NCI-H1105 treated with DMSO at 0.1 percent for 48 hours (cell line): ENCODE data around the gene IRS2.

ENCODE experiments used
- DNase-seq: peaks from one replicate; lab custom pipeline; 2025; lab: John Stamatoyannopoulos, UW

IRS2 gene

GRCh38 chr13:109781384-109782065, 4.9 kb downstream of the IRS2 start:
- peak; percentile 32 for DNase-seq

GRCh38 chr13:109780845-109781383, 5.5 kb downstream of the IRS2 start:
- peak; percentile 43 for DNase-seq

DNA sequence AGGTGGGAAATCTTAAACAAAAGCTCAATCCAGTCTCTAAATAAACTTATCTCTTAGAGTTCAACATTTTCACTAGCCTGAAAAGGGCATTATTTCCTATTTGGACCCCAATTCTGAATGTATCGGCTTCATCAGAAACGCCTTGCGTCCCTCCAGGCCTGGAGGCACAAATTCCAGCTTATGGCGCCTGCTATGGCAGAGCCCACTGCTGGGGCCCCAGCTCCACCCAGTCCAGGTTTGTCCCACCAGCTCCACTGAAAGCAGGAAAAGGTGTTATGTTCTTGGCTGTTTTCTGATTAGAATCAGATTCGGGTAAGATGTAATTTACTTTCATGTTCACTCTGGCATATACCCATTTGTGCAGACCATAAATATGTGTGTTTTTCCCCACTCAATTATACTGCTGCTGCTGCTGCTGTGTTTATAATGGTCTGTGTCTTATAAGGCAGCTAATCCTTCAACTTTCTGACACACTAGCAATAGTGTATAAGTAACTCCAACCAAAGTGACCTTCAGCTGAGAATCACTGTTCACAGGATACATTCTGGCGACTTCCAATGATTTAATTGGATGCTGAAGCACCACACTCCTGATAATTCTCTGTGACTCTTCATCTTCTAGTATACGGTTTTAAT, 6.4 kb downstream of the IRS2 start:
- DNase-seq, result no peak

DNA sequence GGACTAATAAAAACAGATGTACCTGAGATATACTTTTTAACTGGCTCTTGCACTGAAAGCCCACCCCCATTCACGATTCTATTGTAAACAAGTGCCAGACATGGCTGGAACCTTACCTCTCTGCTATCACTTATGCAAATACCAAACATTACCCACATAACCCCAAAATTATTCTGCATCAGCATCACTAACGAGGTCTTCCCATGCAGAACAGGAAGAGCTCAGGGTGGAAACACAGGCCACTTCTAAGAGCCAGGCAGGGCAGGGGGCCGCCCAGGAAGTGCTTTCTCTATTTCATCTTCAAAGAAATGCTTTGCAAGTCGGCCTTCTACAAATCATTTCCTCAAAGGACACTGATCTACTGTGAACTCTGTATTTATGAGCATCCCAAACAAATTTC, 7.3 kb downstream of the IRS2 start:
- DNase-seq, result no peak

- peak; percentile 19 for DNase-seq
Observed at GRCh38 chr13:109778102-109778542, 8.3 kb downstream of the IRS2 start.

DNA sequence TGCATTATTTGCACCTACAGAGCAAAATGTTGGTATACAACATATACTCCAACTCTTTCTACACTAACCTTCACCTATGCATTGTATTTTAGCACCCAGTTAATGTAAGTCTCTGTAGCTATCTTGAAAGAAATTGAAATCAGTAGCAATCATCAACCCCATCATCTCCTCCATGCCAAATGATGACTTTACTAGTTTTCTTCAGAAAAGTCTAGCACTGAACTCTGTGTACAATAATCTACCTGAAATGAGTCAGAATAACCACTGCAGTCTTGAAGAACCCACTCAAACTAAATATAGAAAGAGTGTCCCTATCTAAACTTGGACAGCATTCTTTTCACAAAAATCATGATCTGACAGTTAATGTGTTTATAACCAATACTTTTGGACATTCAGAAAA, 9.8 kb downstream of the IRS2 start:
- DNase-seq, result no peak

DNA sequence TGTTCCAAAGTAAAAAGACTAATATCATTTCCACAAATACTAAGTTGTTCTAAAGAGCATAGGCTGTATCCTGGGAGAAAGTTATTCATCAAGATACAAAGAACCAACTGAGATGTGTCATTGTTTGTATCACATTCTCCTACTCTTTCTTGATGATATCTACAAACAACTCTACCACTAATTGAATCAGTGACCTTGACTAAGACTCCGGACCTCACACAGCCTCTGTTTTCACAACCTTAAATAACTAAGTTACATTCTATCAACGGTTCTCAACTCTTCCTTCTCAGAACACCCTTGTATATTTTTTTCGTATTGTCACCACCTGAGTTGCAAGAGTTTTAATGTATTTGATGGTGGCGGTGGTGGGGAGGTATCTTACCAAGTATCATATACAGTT, 12.6 kb downstream of the IRS2 start:
- DNase-seq, result no peak

DNA sequence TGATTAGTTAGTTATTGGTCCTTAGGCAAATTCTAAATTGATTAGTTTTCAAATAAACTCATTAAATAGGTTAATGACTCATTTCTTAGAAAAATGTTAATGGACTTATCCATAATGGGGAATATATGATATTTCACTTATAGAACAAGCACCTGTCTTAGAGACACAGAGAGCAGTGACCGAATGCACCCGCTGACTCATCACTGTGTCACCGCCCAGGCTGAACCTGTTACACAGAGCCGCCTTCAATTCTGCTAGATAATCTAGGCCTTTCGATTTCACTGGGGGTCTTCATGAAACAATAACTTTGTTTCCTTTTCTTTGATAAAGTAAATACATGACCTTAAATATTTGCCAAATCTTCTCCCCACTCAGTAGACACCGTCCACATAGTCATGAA, 13.1 kb downstream of the IRS2 start:
- DNase-seq, result no peak

DNA sequence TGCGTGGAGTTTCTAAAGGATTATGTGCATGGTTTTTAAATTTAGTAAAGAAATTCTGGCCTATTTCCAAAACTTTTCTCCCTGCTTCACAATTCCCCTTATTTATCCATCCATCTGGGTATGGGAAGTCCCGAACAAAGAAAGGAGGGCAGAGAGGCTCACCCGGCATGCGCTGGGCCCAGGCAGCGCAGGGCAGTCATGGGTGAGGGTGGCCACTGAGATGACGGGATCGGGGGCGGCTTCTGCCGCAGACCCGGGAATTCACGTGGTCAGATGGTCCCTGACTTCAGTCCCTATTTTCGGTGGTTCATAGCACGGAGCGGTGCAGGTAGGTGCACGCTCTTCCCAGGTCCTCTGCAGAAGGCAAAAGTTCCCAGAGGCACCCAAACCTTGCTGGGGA, 14.5 kb downstream of the IRS2 start:
- DNase-seq, result no peak

DNA sequence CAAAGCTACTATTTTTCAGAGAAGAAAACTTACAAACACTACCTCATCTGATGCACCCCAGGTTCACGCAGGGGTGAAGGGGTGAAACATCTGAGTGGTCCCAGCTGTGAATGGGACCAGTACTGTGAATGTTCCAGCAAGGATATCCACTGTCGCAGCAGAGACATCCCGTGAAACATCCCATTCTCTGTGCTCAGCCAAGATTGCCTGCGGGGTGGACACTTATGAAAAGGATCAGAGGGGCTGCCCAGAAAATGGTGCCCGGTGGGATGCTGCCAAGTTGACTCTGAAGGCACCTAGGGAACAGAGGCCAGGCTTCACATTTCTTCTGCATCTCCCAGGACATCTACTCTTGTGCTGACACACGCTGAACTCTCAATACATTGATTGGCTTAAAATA, 15.9 kb downstream of the IRS2 start:
- no peak for DNase-seq

DNA sequence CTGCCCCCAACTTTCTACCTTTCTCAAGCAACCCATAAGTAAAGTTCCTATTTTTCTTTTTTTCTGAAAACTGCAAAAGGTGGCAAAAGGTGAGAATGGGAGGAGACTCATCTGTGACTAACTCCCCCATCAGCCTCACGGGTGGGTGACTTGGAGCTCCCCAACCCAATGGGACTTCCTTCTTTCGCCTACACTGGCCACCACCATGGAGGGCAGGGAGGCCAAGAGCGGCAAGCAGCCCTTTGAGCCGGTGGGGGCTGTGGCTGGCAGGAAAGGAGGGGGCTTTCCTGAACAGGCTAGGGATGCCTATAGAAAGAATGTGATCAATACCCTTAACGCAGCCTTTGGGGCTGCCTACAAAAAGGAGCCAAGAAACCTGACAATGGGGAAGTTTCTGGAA, 16.5 kb downstream of the IRS2 start:
- no peak for DNase-seq

DNA sequence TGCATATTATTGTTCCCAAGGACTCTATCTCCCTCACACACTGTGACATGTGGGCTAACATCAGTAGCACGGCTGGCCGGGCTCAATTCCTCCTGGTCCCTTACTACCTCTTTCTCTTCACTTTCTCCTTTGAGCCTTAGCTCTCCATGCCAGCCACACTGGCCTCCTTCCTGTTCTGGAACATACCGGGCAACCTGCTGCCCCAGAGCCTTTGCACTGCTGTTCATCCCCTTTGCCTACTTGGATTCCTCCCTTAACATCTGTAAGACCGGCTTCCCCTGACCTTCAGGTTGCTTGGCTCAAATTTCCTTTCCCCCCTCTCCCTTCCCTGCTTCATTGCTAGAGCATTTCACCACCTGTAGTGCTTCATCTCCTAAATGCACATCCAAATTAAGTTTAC, 17.1 kb downstream of the IRS2 start:
- no peak for DNase-seq

DNA sequence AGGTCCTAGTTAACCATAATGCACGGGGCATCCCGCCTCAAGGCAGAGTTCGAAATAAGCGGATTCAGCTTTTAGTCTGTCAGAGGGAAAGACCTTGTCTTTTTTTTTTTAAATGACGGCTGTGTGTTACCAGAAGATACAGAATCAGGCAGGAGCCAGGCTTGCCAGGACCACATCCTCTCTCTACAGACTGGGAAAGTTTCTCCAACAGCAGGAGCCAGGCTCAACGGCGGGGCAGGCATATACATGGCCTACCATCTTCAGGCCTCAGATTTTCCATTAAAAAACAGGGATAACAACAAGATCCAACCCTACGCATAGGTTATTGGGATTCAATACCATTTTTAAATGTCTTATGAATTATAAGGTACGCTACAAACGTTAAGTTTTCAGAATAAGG, 17.8 kb downstream of the IRS2 start:
- DNase-seq, result no peak

- no peak for DNase-seq
Observed at GRCh38 chr13:109768176-109768575, 18.2 kb downstream of the IRS2 start.

GRCh38 chr13:109767023-109767422, 19.4 kb downstream of the IRS2 start:
- DNase-seq, result no peak

- no peak for DNase-seq
Observed at GRCh38 chr13:109764470-109765291, 21.7 kb downstream of the IRS2 start.

DNA sequence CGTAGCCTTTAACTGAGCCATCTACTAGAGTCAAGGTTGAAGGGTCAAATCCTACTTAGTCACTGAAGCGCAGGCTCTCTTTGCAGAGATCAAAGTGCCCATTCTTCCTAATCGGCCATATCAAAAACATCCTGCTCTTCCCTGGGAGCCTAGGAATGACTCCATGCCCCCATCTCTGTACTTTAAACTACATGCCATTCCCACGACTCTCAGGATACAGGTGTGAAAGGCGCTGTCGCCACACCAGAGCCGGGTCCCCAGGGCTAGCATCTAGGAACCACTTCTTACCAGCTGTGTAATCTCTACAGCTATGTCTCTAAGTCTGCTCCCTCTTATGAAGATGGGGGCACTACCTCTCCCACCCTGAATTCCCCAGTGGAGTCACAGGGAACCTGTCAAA, 22.3 kb downstream of the IRS2 start:
- DNase-seq, result no peak

- DNase-seq, result no peak
Observed at GRCh38 chr13:109762791-109763190, 23.6 kb downstream of the IRS2 start.

- no peak for DNase-seq
Observed at GRCh38 chr13:109761695-109762094, 24.7 kb downstream of the IRS2 start.

DNA sequence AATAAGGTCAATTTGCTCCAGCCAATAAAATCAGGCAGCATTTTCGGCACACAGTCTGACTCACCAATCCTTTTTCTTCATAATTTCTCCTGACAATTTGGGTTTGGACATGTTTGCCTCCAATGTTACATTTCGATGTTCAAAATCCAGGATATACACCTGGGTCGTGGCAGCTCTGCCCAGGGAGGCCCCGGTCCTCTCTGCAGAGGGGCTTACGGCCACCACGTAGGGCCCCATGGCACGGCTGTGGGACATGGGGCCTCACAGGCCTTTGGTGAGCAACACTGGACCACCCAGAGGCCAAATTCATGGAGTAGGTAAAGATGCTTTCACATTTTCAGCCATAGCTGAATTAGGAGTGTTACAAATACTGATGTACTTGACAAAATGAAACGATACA, 25.4 kb downstream of the IRS2 start:
- DNase-seq, result no peak

DNA sequence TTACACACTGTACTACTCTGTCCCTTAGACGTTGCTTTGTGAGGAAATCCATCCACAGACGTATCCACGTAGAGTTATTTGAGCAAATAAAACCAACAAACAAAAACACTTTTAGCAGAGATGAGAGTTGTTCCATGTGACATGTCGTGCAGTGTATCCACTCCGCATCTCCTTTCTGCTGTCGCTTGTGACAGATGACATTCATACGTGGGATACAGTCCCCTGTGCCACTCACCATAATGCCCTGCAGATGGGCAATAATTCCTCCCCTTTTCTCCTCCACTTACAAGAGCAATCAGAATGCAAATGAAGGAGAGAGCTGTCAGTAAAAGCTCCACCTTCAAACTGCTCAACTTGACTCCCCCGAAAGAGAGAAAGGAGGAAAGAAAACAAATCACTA, 26.0 kb downstream of the IRS2 start:
- no peak for DNase-seq

- DNase-seq, result no peak
Observed at GRCh38 chr13:109759609-109760008, 26.8 kb downstream of the IRS2 start.

- no peak for DNase-seq
Observed at GRCh38 chr13:109758937-109759480, 27.4 kb downstream of the IRS2 start.
